ENCODE data around the gene FOXL3. TPM values are rescaled to one million over a fixed set of nuclear protein-coding genes. Genes with fewer than 3 reads are reported as not detected.

The FOXL3 gene
- not detected in 2 replicates for total RNA-seq

DNA sequence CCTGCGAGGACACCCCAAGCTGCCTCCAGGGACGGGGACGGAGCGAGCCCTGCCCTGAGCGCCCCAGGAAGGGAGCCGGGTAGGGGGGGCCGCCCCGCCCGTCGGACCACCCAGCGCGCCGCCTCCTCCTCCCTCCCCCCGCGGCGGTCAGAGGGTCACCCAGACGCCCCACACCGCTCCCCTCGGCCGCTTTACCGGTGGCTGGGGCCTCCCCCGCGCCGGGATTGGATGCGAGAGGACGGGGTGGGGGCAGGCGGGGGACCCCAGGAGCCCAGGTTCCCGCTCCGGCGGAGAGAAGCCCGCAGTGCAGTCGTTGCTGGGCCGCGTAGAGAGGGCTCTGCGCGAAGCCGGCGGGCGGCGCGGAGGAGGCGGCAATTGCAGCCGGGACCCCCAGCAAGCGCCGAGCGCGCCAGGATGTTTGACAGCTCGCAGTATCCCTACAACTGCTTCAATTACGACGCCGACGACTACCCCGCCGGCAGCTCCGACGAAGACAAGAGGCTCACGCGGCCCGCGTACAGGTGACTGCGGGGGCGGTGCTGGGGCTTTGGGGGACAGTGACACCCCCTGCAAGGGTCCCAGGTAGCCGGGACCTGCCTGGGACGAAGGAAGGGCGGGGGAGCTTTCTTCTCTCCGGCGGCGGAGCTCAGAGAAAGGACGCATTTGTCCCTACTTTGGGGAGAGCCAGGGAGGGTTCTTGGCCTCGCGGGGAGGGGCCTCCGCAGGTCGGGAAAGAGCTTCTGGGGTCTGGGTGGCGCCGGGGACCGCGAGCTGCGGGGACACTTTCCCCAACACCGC lies at the start of gene FOXL3:
TSS of gene FOXL3 (plus strand) at position 415 of the 798 bp plus-strand sequence. CDS start at position 415, 0 bp downstream.

Other genes starting within 250 kb of the FOXL3 start
- gene FAM20C, start 97.6 kb upstream of the FOXL3 start, total RNA-seq: 14.4 and 16.2 TPM in 2 replicates
- gene PDGFA, start 229.7 kb downstream of the FOXL3 start, total RNA-seq: 58.2 and 72.8 TPM in 2 replicates